GM21786 (cell line): ENCODE measurements around the gene GJB4.
"Not testable (repeated sequence)": the region's sequence is repeated elsewhere in the genome, so short reads cannot be mapped to it uniquely, and the experiment has no call there.

Source experiments
- ATAC-seq: cut with Tn5 transposase; IDR thresholded peaks from one replicate; pipeline ENCODE4 v1.9.1; 2021; ENCODE audit not compliant: unreplicated experiment

Gene GJB4

DNA sequence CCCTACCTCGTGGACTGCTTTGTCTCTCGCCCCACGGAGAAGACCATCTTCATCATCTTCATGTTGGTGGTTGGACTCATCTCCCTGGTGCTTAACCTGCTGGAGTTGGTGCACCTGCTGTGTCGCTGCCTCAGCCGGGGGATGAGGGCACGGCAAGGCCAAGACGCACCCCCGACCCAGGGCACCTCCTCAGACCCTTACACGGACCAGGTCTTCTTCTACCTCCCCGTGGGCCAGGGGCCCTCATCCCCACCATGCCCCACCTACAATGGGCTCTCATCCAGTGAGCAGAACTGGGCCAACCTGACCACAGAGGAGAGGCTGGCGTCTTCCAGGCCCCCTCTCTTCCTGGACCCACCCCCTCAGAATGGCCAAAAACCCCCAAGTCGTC, 35.2 kb downstream of the GJB4 start:
- ATAC-seq, result no peak

DNA sequence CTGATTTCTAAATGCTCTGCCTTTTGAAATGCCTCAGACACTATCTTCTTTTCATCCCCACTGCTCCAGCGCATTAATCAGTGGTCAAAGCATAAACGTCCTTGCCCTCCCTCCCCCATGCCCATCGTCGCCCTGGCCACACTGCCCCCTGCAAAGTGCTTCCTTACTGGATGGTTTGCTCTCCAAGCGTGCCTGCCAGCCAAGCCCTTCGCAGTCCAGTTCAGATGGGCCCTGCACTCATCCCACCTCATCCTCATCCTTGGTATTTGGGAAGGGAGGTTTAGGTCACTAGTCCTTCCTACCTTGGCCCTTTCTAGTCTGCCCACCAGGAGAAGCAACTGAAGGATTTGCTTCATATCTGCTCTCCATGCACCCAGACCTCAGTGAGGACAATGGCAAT, 36.4 kb downstream of the GJB4 start:
- no peak for ATAC-seq

DNA sequence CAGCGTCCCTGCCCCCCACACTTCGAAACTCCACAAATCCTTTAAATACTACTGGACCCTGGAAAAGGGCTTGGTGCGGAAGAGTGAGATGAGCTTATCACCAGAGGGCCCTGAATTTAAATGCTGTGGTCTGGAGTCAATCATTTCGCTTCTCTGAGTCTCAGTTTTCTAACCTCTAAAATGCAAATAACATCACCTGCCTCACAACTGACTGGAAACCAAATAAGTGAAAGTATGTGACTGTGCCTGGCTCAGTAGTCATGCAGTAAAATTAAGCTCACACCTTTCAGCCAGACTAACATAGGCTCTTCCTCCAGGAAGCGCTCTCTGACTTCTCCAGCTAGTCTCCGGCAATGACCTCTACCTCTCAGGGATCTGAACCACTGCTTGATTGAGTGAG, 37.5 kb downstream of the GJB4 start:
- no peak for ATAC-seq

DNA sequence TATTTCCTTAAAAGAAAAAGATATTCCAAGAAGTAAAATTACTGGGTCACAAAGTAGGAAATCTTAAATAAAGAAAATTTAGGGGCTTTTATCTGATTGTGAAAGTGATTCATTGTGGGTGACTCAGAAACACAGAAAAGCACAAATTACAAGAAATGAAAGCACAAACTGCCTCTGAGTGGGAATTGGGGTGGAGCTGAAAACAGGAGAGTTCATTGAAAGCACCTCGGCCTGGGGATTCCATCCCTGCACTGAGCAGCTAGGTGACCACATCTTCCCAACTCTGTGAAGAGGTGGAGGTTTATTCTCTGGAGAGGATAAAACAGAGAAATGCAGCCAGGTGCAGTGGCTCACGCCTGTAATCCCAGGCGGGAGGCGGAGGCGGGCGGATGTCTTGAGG, 40.7 kb downstream of the GJB4 start:
- ATAC-seq, result no peak

DNA sequence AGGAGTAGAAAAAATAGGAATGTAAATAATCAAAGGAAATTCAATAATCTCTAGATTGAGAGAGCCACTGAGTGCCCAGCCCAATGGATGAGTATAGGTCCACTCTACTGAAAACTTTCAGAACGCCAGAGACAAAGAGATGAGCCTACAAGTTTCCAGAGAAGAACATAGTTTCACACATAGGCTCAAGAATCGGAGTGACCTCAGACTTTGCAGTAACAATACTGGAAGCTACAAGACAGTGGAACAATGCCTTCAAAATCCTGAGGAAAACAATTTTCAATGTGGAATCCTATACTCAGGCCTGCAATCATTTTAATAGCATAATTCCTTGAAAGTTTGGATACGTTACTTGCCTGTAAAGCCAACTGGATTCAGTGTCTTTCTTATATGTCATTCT, 44.2 kb downstream of the GJB4 start:
- no peak for ATAC-seq

DNA sequence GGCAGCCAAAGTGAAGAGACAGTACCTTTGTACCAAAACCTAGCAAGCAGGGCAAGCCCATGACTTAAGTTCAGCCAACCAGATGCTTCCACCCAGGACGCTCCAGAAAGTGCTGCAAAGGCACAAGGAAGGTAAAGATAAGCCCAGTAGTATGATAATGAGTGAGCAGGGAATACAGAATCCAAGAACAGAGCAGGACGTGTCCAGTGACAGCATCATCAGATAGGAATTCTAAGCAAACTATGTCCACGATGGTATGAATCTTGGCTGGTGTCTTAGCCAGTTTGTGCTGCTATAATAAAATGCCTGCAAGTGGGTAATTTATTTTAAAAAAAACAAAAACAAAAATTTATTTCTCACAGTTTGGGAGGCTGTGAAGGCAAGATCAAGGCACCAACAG, 46.9 kb downstream of the GJB4 start:
- no peak for ATAC-seq

DNA sequence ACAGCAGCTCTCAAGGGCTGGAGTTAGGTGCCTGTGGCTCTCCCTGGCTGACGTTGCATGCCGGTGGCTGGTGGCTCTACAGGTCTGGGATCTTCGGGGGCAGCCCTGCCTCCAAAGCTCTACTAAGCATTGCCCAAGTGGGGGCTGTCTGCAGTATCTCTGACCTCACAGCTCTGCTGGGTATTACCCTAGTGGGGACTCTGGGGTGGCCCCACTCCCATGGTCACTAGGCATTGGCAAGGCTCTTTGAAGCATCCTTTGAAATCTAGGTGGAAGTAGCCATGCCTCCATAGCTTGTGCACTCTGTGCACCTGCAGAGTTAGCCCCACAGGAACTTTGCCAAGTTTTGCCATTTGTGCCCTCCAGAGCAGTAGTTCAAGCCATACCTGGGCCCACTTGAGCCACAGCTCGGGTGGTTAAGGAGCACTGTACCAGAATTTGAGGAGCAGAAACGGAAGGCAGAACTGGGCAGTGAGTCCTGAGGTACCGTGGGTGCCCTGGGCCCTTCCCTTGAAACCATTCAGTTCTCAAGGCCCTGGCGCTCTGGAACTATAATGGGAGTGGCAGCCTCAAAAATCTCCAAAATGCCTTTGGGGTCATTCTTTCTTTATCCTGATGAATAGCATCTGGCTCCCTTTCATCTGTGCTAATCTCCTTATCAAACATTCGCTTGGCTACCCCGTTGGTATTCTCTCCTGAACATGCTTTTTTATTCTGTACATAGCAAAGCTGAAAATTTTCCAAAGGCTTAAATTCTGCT, 48.7 kb downstream of the GJB4 start:
- no peak for ATAC-seq

DNA sequence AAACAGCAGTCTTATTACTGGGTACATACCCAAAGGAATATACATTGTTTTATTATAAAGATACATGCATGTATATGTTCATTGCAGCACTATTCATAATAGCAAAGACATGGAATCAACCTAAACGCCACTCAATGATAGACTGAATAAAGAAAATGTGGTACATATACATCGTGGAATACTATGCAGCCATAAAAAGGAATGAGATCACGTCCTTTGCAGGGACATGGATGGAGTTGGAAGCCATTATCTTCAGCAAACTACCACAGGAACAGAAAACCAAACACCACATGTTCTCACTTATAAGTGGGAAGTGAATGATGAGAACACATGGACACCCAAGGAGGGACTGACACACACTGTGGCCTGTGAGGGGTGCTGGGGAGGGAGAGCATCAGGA, 51.2 kb downstream of the GJB4 start:
- not testable (repeated sequence) for ATAC-seq
